ENCODE results near the gene ACO1. TPM values are rescaled to one million over a fixed set of nuclear protein-coding genes. Genes with fewer than 3 reads are reported as not detected.

Gene ACO1
- total RNA-seq: 10 to 100 TPM in 3 of 4 donors, 1 to 10 TPM in 1; 10.0 to 39.5 (median 24.9) TPM

DNA sequence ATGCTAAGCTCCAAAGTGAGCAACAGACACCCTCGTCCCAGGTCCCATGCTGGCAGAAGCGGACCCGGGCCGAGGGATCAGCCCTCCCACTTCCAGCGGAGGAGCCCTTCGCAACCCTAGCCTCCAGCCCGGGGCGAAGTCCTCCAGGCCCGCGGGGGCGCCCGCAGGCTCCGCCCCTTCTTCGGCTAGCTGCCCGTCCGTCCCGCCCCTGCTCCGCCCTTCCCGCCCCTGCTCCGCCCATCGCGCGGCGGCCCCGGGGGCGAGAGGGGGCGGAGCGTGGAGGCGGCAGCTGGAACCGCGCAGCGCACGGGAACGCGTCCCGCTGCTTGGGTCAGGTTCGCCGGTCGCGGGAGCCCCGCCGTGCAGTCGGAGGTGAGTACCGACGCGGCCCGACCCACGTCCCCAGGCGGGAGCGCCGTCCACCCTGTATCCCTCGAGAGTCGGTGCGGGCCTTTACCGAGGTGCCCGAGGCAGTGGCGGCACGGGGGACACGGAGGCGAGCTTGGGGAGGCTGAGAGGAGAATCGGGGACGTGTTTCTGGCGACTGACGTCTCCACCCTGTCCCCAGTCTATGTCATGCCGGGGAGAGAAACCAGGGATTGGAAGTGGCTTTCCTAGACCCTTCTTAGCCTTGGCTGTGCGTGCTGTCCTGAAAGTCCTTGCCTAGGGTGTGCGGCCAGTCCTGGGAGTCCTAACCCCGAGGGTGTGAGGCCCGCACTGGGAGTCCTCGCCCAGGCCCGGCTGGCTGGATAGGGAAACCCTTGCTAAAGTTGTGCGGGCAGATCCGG lies at the start of gene ACO1:
Gene ACO1 (plus strand): TSS at position 280 of the 788 bp plus-strand sequence. CDS start 20,864 bp downstream, outside the sequence.
- Histone ChIP-seq H3K4me3 (peak within 1 kb of the TSS; percentile 72 to 95), H3K4me1 (no peaks in the 10 kb centered on the region), H3K36me3 (no peaks in the 10 kb centered on the region), H3K27ac (peak within 1 kb of the TSS; percentile 82 to 93), H3K27me3 (no peaks in the 10 kb centered on the region), H3K9me3 (no peaks in the 10 kb centered on the region)
- TF ChIP-seq, protein P1, sequence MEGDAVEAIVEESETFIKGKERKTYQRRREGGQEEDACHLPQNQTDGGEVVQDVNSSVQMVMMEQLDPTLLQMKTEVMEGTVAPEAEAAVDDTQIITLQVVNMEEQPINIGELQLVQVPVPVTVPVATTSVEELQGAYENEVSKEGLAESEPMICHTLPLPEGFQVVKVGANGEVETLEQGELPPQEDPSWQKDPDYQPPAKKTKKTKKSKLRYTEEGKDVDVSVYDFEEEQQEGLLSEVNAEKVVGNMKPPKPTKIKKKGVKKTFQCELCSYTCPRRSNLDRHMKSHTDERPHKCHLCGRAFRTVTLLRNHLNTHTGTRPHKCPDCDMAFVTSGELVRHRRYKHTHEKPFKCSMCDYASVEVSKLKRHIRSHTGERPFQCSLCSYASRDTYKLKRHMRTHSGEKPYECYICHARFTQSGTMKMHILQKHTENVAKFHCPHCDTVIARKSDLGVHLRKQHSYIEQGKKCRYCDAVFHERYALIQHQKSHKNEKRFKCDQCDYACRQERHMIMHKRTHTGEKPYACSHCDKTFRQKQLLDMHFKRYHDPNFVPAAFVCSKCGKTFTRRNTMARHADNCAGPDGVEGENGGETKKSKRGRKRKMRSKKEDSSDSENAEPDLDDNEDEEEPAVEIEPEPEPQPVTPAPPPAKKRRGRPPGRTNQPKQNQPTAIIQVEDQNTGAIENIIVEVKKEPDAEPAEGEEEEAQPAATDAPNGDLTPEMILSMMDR (IDR thresholded peaks at IDR 0.05): peak; percentile 4 to 38 (median 20)
- peak; percentile 80 to 86 for TF ChIP-seq POLR2A (IDR thresholded peaks at IDR 0.05)
- intact Hi-C loops (cut with DNase I; ENCODE audit: low total_unique reads): no loop called here
- peak; percentile 87 to 93 for DNase-seq

DNA sequence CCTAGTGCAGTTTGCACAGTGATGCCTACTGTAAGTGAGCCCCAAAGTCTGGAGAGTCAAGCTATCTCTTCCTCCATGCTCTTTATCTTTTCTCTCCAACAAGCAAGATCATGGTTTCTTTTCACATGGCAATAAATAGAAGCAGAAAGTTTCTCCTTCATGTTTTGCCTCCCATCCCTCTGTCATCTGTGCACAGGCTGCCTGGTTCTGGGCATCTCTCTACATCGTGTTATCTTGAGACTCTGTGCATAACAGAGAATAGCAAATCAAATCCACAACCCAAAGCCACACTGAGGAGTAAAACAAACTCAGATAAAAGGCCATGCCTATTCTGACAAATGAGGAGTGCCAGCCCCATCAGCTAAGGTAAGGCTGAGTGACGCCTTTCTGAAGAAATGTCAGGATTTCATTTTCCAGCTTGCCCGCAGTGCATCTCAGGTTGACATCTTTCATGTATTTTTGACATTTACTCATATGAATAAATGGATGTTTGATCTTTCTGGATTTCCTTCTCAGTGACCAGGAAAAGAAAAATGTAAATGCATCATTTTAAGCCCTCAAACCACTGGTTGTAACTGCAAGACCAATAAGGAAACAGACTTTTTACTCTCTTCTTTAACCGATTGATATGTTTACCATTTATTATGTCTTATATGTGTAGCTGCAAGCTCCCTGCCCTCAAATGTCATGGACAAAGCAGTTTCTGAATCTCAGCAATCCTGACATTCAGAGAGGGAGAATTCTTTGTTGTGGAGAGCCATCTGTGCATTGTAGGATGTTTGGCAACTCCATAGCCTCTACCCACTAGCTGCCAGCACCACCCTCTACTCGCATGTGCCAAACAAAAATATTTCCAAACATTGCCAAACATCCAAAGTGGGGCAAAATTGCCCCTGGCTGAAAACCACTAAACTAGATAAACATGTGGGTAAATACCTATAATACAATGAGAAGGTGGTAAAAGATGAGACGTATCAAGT lies 49.2 kb upstream of the ACO1 start:
- Histone ChIP-seq H3K4me1 (no peaks in the 10 kb centered on the region), H3K9me3 (no peaks in the 10 kb centered on the region), H3K36me3 (no peaks in the 10 kb centered on the region), H3K4me3 (no peak overlapping the region), H3K27ac (no peak overlapping the region), H3K27me3 (no peaks in the 10 kb centered on the region)
- intact Hi-C loops (cut with DNase I; ENCODE audit: low total_unique reads): no loop called here
- no peak for DNase-seq
- TF ChIP-seq, protein P1 (IDR thresholded peaks at IDR 0.05): no peak

GRCh38 chr9:32339424-32339823 lies 45.0 kb upstream of the ACO1 start:
- H3K36me3 ChIP-seq: no peaks in the 10 kb centered on the region
- TF ChIP-seq POLR2A (IDR thresholded peaks at IDR 0.05): no peak
- TF ChIP-seq, protein P1 (IDR thresholded peaks at IDR 0.05): no peak
- H3K27ac ChIP-seq: no peak overlapping the region
- no peaks in the 10 kb centered on the region for H3K27me3 ChIP-seq
- no peaks in the 10 kb centered on the region for H3K9me3 ChIP-seq
- intact Hi-C loops (cut with DNase I; ENCODE audit: low total_unique reads): no loop called here
- H3K4me1 ChIP-seq: no peaks in the 10 kb centered on the region
- DNase-seq: no peak
- no peak overlapping the region for H3K4me3 ChIP-seq

GRCh38 chr9:32340361-32340760 lies 44.1 kb upstream of the ACO1 start:
- Histone ChIP-seq H3K9me3 (no peaks in the 10 kb centered on the region), H3K27ac (no peak overlapping the region), H3K36me3 (no peaks in the 10 kb centered on the region), H3K4me3 (no peak overlapping the region), H3K4me1 (no peaks in the 10 kb centered on the region), H3K27me3 (no peaks in the 10 kb centered on the region)
- DNase-seq: no peak
- intact Hi-C loops (cut with DNase I; ENCODE audit: low total_unique reads): no loop called here
- TF ChIP-seq, protein P1 (IDR thresholded peaks at IDR 0.05): no peak
- no peak for TF ChIP-seq POLR2A (IDR thresholded peaks at IDR 0.05)
